ENCODE data around the gene ZNF154.
A peak's percentile ranks its signal among the peaks of the same experiment; 100 is the strongest.
"Not testable (repeated sequence)": the region's sequence is repeated elsewhere in the genome, so short reads cannot be mapped to it uniquely, and the experiment has no call there.

Gene ZNF154

DNA sequence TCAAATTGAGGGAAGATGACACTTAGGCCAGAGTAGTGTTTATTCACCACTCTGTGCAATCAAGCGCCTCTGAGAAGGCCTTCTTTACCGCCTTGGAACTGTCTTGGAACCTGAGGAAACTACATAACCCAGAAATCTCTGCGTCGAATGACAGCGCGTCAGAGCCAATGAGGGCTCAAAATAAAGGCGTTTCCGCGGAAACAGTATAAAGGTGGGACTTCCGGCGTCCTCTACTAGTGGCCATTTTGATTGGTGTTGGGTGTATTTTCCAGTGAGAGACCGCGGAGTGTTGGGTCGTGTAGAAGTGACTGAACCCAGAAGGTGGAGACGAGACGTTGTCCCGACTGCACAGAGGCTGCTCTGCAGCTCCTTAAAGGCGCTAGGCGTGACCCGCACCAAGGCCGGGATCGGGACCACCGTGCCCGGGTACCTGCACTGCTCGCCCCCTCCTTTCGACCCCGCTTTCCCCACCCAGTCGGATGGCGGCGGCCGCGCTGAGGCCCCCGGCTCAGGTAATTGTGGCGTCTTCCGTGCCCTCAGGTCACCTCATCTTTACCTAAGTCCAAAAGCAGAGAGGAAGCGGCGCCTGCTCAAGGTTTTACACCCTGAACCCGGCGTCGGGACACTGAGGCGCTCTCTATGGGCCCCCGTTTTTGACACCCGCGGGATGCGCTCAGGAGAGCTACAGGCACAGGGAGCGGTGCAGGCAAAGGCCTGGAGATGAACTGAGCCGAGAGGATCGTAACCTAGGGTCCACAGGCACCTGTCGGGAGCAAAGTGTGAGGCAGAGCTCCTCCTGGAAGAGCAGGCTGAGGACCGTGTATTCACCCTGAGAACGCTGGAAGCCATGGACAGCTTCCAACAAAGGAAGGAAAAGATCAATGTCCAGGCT, 37.8 kb upstream of the ZNF154 start, which contains the start of gene ZNF776:
Gene ZNF776, plus strand, starts transcription at position 236 of the 892 bp plus-strand sequence. Its CDS starts 244 bp downstream, at position 480.
- peak; percentile 91 to 95 for DNase-seq (ENCODE audit: low read depth in 2 of 2)
- peak within 1 kb of the TSS; percentile 91 to 97 for H3K4me3 ChIP-seq (replicated peaks in 1 of 2; ENCODE audit: low read depth in 2 of 2, low read length in 2 of 2)
- TF ChIP-seq, protein P1, sequence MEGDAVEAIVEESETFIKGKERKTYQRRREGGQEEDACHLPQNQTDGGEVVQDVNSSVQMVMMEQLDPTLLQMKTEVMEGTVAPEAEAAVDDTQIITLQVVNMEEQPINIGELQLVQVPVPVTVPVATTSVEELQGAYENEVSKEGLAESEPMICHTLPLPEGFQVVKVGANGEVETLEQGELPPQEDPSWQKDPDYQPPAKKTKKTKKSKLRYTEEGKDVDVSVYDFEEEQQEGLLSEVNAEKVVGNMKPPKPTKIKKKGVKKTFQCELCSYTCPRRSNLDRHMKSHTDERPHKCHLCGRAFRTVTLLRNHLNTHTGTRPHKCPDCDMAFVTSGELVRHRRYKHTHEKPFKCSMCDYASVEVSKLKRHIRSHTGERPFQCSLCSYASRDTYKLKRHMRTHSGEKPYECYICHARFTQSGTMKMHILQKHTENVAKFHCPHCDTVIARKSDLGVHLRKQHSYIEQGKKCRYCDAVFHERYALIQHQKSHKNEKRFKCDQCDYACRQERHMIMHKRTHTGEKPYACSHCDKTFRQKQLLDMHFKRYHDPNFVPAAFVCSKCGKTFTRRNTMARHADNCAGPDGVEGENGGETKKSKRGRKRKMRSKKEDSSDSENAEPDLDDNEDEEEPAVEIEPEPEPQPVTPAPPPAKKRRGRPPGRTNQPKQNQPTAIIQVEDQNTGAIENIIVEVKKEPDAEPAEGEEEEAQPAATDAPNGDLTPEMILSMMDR (IDR thresholded peaks at IDR 0.05; ENCODE audit: low read depth, low read length), result no peak

DNA sequence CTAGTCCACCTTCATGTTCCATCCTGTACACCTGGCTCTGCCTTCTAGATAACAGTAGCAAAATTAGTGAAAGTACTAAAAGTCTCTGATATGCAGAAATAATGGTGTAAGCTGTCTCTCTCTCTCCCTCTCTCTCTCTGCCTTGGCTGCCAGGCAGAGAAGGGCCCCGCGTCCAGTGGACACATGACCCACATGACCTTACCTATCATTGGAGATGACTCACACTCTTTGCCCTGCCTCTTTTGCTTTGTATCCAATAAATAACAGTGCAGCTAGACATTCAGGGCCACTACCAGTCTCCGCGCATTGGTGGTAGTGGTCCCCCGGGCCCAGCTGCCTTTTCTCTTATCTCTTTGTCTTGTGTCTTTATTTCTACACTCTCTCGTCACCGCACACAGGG, 29.8 kb upstream of the ZNF154 start:
- DNase-seq (ENCODE audit: low read depth in 2 of 2); H3K4me3 ChIP-seq (replicated peaks in 1 of 2; ENCODE audit: low read depth in 2 of 2, low read length in 2 of 2): not testable (repeated sequence)

DNA sequence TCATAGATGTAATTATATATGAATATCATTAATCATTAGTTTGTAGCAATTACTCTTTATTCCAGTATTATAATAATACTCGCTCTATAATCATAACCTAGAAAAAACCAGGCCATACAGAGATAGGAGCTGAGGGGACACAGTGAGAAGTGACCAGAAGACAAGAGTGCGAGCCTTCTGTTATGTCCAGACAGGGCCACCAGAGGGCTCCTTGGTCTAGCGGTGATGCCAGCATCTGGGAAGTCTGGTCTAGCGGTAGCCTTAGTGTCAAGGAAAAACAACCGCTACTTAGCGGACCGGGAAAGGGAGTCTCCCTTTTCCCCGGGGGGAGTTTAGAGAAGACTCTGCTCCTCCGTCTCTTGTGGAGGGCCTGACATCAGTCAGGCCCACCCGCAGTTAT, 29.3 kb upstream of the ZNF154 start:
- TF ChIP-seq, protein P1 (IDR thresholded peaks at IDR 0.05; ENCODE audit: low read depth, low read length), result peak; percentile 61
- peak; percentile 62 to 71 for DNase-seq (ENCODE audit: low read depth in 2 of 2)

DNA sequence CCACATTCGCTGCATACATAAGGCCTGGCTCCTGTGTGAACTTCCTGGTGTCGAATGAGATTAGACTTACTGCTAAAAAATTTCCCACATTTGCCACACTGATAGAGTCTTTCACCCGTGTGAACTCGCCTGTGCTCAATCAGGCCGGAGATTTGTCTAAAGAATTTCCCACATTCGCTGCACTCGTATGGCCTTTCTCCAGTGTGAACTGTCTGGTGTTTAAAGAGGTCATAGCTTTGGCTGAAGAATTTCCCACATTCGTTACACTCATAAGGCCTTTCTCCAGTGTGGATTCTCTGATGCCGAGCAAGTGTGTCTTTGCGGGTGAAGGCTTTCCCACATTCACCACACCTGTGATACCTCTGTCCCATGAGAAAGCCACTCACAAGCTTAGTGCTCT, 11.9 kb upstream of the ZNF154 start:
- DNase-seq (ENCODE audit: low read depth in 2 of 2), result no peak
- TF ChIP-seq, protein P1 (IDR thresholded peaks at IDR 0.05; ENCODE audit: low read depth, low read length), result no peak
- no peak overlapping the region for H3K4me3 ChIP-seq (replicated peaks in 1 of 2; ENCODE audit: low read depth in 2 of 2, low read length in 2 of 2)

More for the DNA sequence above, 29.3 kb upstream of the ZNF154 start:
- H3K4me3 ChIP-seq (replicated peaks in 1 of 2; ENCODE audit: low read depth in 2 of 2, low read length in 2 of 2), result not testable (repeated sequence)

DNA sequence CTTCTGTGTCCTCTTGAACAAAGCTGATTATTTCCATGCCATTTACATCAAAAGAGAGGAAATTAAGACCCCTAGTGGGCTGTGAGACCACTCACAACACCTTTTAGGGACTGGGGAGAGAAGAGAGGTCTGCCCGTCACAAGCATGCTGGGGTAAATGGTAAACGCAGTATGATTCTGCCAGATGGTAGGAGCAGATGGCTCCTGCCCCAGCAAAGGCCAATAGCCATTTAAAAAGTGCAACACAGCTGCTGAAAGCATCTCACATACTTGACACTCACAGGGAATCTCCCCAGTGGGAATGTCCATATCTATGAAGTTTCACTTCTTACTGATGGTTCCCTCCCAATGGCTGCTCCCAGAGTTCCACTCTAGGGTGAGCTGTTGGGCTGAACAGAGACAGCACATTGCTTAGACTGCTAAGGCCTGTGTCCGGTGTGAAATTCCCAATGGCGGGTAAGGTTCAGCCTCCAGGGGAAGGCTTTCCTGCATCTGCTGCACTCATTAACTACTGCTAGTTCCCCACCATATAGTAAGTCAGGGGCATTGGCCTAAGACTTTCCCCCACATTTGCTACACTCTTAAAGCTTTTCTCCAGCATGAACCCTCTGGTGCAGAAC, 11.0 kb upstream of the ZNF154 start:
- no peak for DNase-seq (ENCODE audit: low read depth in 2 of 2)
- no peak overlapping the region for H3K4me3 ChIP-seq (replicated peaks in 1 of 2; ENCODE audit: low read depth in 2 of 2, low read length in 2 of 2)
- TF ChIP-seq, protein P1 (IDR thresholded peaks at IDR 0.05; ENCODE audit: low read depth, low read length), result no peak

DNA sequence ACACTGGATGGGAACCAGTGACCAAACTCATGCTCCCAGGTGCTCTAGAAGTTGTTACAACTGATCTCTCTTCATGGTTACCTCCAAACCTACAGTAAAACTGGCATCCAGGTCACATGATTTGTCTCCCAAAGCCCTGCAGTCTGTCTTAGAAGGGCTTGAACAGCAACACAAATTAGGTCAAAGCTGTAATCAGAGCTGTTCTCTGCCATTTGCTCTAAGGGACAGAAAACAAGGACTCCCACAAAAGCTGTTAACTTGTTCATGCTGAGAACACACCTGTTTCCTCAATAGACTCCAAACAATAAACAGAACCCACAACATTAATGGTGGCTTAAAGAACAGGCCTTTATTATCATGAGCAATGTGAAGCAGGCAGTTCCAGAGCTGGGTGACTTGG, 10.4 kb upstream of the ZNF154 start:
- no peak overlapping the region for H3K4me3 ChIP-seq (replicated peaks in 1 of 2; ENCODE audit: low read depth in 2 of 2, low read length in 2 of 2)
- DNase-seq (ENCODE audit: low read depth in 2 of 2), result no peak
- TF ChIP-seq, protein P1 (IDR thresholded peaks at IDR 0.05; ENCODE audit: low read depth, low read length), result no peak

DNA sequence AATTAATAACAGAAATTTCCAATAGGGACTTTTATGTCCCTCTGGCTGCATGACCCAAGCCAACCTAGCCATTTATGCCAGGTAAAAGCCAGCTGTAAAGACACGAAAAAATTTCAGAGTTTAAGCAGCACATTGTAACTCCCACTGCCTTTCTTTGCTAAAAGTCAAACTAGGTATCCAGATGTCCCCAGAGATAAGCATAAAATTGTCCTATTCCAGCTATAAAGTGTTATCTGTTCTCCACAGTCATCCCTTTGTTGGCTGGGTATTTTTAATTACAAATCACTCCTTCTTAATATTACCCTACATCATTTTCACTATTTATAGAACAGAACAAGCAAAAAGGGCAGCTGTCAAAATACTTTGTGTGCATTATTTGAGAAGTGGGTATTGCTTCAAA, 3.2 kb upstream of the ZNF154 start:
- TF ChIP-seq, protein P1 (IDR thresholded peaks at IDR 0.05; ENCODE audit: low read depth, low read length), result no peak
- no peak for DNase-seq (ENCODE audit: low read depth in 2 of 2)
- no peak overlapping the region for H3K4me3 ChIP-seq (replicated peaks in 1 of 2; ENCODE audit: low read depth in 2 of 2, low read length in 2 of 2)

Measured in cardiac fibroblast (primary cell).